Measurements from ENCODE around the gene MRPL4. TPM values are rescaled to one million over a fixed set of nuclear protein-coding genes. Genes with fewer than 3 reads are reported as not detected.

Gene MRPL4
- total and polyA plus RNA-seq, 2 experiments from 2014 or later = 92.0 to 171 TPM

- TF ChIP-seq, protein P1, sequence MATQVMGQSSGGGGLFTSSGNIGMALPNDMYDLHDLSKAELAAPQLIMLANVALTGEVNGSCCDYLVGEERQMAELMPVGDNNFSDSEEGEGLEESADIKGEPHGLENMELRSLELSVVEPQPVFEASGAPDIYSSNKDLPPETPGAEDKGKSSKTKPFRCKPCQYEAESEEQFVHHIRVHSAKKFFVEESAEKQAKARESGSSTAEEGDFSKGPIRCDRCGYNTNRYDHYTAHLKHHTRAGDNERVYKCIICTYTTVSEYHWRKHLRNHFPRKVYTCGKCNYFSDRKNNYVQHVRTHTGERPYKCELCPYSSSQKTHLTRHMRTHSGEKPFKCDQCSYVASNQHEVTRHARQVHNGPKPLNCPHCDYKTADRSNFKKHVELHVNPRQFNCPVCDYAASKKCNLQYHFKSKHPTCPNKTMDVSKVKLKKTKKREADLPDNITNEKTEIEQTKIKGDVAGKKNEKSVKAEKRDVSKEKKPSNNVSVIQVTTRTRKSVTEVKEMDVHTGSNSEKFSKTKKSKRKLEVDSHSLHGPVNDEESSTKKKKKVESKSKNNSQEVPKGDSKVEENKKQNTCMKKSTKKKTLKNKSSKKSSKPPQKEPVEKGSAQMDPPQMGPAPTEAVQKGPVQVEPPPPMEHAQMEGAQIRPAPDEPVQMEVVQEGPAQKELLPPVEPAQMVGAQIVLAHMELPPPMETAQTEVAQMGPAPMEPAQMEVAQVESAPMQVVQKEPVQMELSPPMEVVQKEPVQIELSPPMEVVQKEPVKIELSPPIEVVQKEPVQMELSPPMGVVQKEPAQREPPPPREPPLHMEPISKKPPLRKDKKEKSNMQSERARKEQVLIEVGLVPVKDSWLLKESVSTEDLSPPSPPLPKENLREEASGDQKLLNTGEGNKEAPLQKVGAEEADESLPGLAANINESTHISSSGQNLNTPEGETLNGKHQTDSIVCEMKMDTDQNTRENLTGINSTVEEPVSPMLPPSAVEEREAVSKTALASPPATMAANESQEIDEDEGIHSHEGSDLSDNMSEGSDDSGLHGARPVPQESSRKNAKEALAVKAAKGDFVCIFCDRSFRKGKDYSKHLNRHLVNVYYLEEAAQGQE (IDR thresholded peaks at IDR 0.05; ENCODE audit: unreplicated experiment) = no peak
- no peak for TF ChIP-seq ZNF114 (CRISPR knock-in tag; IDR thresholded peaks at IDR 0.05)
- no peak for TF ChIP-seq POLR2AphosphoS5 (IDR thresholded peaks at IDR 0.05; ENCODE audit: low read depth)
- no peak for TF ChIP-seq EZH2phosphoT487 (IDR thresholded peaks at IDR 0.05; ENCODE audit: unreplicated experiment)
- TF ChIP-seq NANOG (IDR thresholded peaks at IDR 0.05; ENCODE audit: borderline replicate concordance) = no peak
- no peak for TF ChIP-seq ZNF462 (CRISPR knock-in tag; IDR thresholded peaks at IDR 0.05)
- TF ChIP-seq, protein P2, sequence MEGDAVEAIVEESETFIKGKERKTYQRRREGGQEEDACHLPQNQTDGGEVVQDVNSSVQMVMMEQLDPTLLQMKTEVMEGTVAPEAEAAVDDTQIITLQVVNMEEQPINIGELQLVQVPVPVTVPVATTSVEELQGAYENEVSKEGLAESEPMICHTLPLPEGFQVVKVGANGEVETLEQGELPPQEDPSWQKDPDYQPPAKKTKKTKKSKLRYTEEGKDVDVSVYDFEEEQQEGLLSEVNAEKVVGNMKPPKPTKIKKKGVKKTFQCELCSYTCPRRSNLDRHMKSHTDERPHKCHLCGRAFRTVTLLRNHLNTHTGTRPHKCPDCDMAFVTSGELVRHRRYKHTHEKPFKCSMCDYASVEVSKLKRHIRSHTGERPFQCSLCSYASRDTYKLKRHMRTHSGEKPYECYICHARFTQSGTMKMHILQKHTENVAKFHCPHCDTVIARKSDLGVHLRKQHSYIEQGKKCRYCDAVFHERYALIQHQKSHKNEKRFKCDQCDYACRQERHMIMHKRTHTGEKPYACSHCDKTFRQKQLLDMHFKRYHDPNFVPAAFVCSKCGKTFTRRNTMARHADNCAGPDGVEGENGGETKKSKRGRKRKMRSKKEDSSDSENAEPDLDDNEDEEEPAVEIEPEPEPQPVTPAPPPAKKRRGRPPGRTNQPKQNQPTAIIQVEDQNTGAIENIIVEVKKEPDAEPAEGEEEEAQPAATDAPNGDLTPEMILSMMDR (conservative IDR thresholded peaks at IDR 0.05; ENCODE audit: low read depth in 2 of 2) = no peak
- no peak for TF ChIP-seq CREB1 (CRISPR knock-in tag; IDR thresholded peaks at IDR 0.05; ENCODE audit: low read depth)
- no peak for TF ChIP-seq STAT1 (IDR thresholded peaks at IDR 0.05; ENCODE audit: unreplicated experiment)
- TF ChIP-seq ZNF331 (CRISPR knock-in tag; IDR thresholded peaks at IDR 0.05; ENCODE audit: low read depth) = no peak
- TF ChIP-seq EZH2 (IDR thresholded peaks at IDR 0.05; ENCODE audit: low read depth, unreplicated experiment) = no peak
- no peak for TF ChIP-seq JUNB (IDR thresholded peaks at IDR 0.05; ENCODE audit: unreplicated experiment)
- no peak for TF ChIP-seq ETS1 (IDR thresholded peaks at IDR 0.05)
- H3K36me3 ChIP-seq (ENCODE audit: insufficient read depth) = no peaks in the 10 kb centered on the region
- ATAC-seq = no peak
- H3K4me2 ChIP-seq = no peak overlapping the region
- Mint-ChIP-seq H3K9me3 (no peaks in the 10 kb centered on the region), H3K36me3 (ENCODE audit: low read depth) (no peaks in the 10 kb centered on the region), H3K4me1 (peaks cover 3% of the 10 kb centered on the region; the same call in 2 of the 3 replicates), H3K4me3 (no peak overlapping the region; the same call in 2 of the 3 replicates), H3K27ac (no peak overlapping the region), H3K27me3 (ENCODE audit: insufficient read depth, low read depth, poor library complexity) (no peaks in the 10 kb centered on the region)
- H3K4me1 ChIP-seq (ENCODE audit: insufficient read depth) = no peaks in the 10 kb centered on the region
- H3K4me3 ChIP-seq = no peak overlapping the region
- no peak for DNase-seq (ENCODE audit: low spot score)
- H3K79me2 ChIP-seq (replicated peaks; ENCODE audit: insufficient read depth) = no peaks in the 10 kb centered on the region
- H3K27me3 ChIP-seq (ENCODE audit: insufficient read depth) = no peaks in the 10 kb centered on the region
- H2AFZ ChIP-seq = no peak overlapping the region
- H3F3A ChIP-seq (replicated peaks; ENCODE audit: low read depth) = no peaks in the 10 kb centered on the region
- no peaks in the 10 kb centered on the region for H4K20me1 ChIP-seq (replicated peaks; ENCODE audit: insufficient read depth)
- no peak overlapping the region for H3K27ac ChIP-seq (ENCODE audit: low read depth)
- no peaks in the 10 kb centered on the region for H3K9me2 ChIP-seq (ENCODE audit: insufficient read depth)
Observed at GRCh38 chr19:10214784-10215183, 37.2 kb upstream of the MRPL4 start.
